Nephron progenitor cell (in vitro differentiated cells): Measurements from ENCODE around the gene AP4E1.

Experiments used
- DNase-seq: peaks from one replicate; pipeline ENCODE4 v3.0.0; 2021
- H3K27ac Mint-ChIP-seq: 2 replicates; pipeline ENCODE4 v1.8.0; 2021; ENCODE audit warnings: mild to moderate bottlenecking, moderate library complexity, mixed read lengths
- H3K27me3 Mint-ChIP-seq: 2 replicates; pipeline ENCODE4 v1.8.0; 2021; ENCODE audit warnings: mild to moderate bottlenecking, low read depth, mixed read lengths; ENCODE audit not compliant: poor library complexity
- H3K36me3 Mint-ChIP-seq: 2 replicates; pipeline ENCODE4 v1.8.0; 2021; ENCODE audit warnings: low read depth, mixed read lengths
- H3K4me1 Mint-ChIP-seq: 2 replicates; pipeline ENCODE4 v1.8.0; 2021; ENCODE audit warnings: mixed read lengths
- H3K4me3 Mint-ChIP-seq: 2 replicates; pipeline ENCODE4 v1.8.0; 2021; ENCODE audit warnings: mild to moderate bottlenecking, moderate library complexity, mixed read lengths
- H3K9me3 Mint-ChIP-seq: 2 replicates; pipeline ENCODE4 v1.8.0; 2021; ENCODE audit warnings: mild to moderate bottlenecking, moderate library complexity, mixed read lengths
- TF ChIP-seq, protein P1 (sequence below): fragments of 200-600 bp; sonication (generic); IDR thresholded peaks from 2 replicates; pipeline ENCODE4 v1.5.0; 2021; ENCODE audit warnings: antibody characterized with exemption

AP4E1 gene

DNA sequence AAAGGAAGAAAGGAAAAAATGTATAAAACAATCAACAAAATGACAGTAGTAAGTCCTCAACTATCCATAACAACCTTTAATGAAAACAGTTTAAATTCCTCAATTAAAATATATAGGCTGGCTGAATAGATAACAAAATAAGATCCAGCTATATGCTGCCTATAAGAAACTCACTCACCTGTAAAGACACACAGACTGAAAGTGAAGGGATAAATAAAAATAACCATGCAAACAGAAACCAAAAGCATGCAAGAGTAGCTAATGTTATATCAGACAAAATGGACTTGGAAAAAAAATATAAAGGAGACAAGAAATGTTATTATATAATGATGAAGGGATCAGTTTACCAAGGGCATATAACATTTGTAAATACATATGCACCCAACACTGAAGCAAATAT is 51.2 kb downstream of the AP4E1 start:
- H3K9me3 Mint-ChIP-seq = peaks cover 56% of the 10 kb centered on the region
- peaks cover 3% of the 10 kb centered on the region for H3K27me3 Mint-ChIP-seq
- H3K4me1 Mint-ChIP-seq = no peaks in the 10 kb centered on the region
- DNase-seq = no peak
- H3K36me3 Mint-ChIP-seq = peaks cover 94% of the 10 kb centered on the region
- TF ChIP-seq, protein P1, sequence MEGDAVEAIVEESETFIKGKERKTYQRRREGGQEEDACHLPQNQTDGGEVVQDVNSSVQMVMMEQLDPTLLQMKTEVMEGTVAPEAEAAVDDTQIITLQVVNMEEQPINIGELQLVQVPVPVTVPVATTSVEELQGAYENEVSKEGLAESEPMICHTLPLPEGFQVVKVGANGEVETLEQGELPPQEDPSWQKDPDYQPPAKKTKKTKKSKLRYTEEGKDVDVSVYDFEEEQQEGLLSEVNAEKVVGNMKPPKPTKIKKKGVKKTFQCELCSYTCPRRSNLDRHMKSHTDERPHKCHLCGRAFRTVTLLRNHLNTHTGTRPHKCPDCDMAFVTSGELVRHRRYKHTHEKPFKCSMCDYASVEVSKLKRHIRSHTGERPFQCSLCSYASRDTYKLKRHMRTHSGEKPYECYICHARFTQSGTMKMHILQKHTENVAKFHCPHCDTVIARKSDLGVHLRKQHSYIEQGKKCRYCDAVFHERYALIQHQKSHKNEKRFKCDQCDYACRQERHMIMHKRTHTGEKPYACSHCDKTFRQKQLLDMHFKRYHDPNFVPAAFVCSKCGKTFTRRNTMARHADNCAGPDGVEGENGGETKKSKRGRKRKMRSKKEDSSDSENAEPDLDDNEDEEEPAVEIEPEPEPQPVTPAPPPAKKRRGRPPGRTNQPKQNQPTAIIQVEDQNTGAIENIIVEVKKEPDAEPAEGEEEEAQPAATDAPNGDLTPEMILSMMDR = no peak
- H3K27ac Mint-ChIP-seq = no peak overlapping the region
- H3K4me3 Mint-ChIP-seq = no peak overlapping the region

DNA sequence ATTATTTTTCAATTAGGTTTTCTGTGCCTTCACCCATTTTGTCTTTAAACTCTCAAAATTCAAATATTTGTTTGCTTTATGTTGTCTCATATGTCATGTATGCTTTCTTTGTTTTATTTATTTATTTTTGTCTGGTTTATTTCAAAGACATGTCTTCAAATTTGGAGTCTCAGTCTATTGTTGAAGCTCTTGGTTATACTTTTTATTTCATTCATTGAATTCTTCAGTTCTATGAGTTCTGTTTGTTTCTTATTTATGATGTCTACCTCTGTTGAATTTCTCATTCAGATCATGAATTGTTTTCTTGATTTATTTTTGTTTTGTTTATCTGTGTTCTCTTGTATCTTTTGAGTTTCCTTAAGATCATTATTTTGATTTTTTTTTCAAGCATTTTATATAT is 55.6 kb downstream of the AP4E1 start:
- no peak overlapping the region for H3K4me3 Mint-ChIP-seq
- TF ChIP-seq, protein P1 = no peak
- H3K4me1 Mint-ChIP-seq = no peaks in the 10 kb centered on the region
- H3K36me3 Mint-ChIP-seq = peaks cover 99% of the 10 kb centered on the region
- no peak for DNase-seq
- H3K9me3 Mint-ChIP-seq = peaks cover 84% of the 10 kb centered on the region
- peaks cover 3% of the 10 kb centered on the region for H3K27me3 Mint-ChIP-seq
- no peak overlapping the region for H3K27ac Mint-ChIP-seq

DNA sequence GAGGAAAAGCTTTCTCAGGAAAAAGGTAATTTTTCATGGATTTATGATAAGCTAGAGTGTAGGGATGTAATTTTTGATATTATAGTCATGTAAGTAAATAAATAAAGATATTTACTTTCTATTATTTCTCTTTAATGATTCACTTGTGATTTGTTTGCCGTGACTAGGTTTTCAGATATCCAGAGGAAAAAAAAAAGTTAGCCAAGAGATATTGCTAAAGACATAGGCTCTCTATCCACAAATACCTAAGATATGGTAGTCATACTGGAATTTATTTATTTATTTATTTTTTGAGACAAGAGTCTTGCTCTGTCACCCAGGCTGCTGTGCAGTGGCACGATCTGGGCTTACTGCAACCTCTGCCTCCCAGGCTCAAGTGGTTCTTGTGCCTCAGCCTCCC is 59.9 kb downstream of the AP4E1 start:
- TF ChIP-seq, protein P1 = no peak
- H3K4me3 Mint-ChIP-seq = no peak overlapping the region
- no peak overlapping the region for H3K27ac Mint-ChIP-seq
- no peak for DNase-seq
- peaks cover 99% of the 10 kb centered on the region for H3K36me3 Mint-ChIP-seq
- H3K9me3 Mint-ChIP-seq = peaks cover 81% of the 10 kb centered on the region
- H3K4me1 Mint-ChIP-seq = no peaks in the 10 kb centered on the region
- no peaks in the 10 kb centered on the region for H3K27me3 Mint-ChIP-seq

DNA sequence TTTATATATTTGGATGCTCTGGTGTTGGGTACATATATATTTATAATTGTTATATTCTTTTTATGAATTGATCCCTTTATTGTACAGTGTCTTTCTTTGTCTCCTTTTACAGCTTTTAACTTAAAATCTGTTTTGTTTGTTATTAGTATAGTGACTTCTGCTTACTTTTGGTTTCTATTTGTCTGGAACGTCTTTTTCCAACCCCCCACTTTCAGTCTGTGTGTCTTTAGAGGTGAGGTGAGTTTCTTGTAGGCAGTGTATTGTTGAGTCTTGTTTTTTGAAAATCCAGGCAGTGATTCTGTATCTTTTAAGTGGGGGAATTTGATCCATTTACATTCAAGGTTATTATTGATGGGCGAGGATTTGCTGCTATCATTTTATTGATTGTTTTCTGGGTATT is 62.0 kb downstream of the AP4E1 start:
- TF ChIP-seq, protein P1 = no peak
- Mint-ChIP-seq H3K27ac (no peak overlapping the region), H3K9me3 (peaks cover 67% of the 10 kb centered on the region), H3K4me3 (no peak overlapping the region), H3K36me3 (peaks cover 97% of the 10 kb centered on the region), H3K4me1 (no peaks in the 10 kb centered on the region), H3K27me3 (no peaks in the 10 kb centered on the region)
- no peak for DNase-seq

DNA sequence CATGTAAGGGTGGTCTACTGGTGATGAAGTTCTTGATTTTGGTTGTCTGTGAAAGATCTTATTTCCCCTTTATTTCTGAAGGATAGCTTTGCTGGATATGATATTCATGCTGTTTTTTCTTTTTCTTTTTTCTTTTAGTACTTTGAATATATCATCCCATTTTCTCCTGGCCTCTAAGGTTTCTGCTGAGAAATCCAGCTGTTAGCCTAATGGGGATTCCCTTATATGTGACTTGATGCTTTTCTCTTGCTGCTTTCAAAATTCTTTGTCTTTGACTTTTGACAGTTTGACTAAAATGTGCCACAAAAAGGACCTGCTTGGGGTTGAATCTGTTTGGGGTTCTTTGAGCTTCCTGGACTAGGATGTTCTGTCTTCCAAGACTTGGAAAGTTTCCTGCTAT is 62.6 kb downstream of the AP4E1 start:
- peaks cover 64% of the 10 kb centered on the region for H3K9me3 Mint-ChIP-seq
- H3K36me3 Mint-ChIP-seq = peaks cover 97% of the 10 kb centered on the region
- H3K27ac Mint-ChIP-seq = no peak overlapping the region
- no peak overlapping the region for H3K4me3 Mint-ChIP-seq
- no peak for DNase-seq
- TF ChIP-seq, protein P1 = no peak
- no peaks in the 10 kb centered on the region for H3K27me3 Mint-ChIP-seq
- no peaks in the 10 kb centered on the region for H3K4me1 Mint-ChIP-seq

DNA sequence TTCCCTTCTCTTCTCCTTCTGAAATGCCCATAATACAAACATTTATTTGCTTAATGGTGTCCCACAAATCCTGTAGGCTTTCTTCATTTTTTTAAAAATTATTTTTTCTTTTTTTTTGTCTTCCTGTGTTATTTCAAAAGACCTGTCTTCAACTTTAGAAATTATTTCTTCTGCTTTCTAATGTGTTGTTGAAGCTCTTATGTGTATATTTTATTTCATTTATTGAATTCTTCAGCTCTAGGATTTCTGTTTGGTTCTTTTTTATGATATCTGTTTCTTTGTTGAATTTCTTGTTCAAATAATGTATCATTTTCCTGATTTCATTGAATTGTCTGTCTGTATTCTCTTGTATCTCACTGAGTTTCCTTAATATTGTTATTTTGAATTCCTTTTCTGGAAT is 63.1 kb downstream of the AP4E1 start:
- Mint-ChIP-seq H3K4me3 (no peak overlapping the region), H3K27ac (no peak overlapping the region), H3K36me3 (peaks cover 97% of the 10 kb centered on the region), H3K27me3 (no peaks in the 10 kb centered on the region), H3K9me3 (peaks cover 63% of the 10 kb centered on the region), H3K4me1 (no peaks in the 10 kb centered on the region)
- no peak for DNase-seq
- TF ChIP-seq, protein P1 = no peak
